Stimulated activated CD4-positive, alpha-beta T cell treated with anti-CD3 and anti-CD28 coated beads, Interleukin-2, amount 100 ng/mL, for 4 hours (primary cell): ENCODE data around the gene CCNY.

Experiments used
- DNase-seq: peaks from one replicate; pipeline ENCODE4 v3.0.0-alpha.2; 2020; ENCODE audit warnings: low read depth

CCNY gene

DNA sequence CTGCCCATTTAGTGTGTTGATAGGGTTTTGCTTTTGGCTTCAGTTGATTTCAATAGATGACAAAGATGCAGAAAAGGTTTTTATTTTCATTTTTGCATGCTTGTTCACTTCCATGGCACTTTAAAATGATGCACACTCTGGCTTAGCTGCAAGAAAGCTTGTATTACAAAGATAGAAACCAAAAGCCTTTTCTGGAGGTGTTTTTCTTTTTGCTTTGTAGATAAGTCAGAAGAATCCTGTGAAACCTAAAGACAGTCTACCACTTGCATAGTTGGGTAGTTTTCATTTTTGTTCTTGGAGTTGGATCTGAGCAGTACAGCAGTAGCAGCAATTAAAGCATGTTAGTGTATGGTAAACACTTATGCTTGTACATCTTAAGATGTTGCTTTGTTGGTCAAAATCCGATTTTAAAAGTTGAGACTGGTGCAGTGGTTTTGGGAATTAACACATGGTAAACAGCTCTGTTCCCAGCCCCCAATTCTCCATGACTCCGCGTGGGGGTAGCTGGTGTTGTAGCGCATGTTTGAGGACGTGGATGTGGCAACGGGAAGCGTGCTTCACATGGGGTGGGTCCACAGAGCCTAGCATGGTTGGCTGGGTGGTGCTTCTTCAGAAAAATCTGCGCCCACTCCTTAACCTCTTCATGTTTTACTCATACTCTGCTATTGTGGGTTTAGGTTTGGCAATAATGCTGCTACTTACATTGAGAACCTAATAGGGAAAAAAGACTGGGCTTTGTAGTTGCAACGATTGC lies 19.8 kb downstream of the CCNY start:
- no peak for DNase-seq

DNA sequence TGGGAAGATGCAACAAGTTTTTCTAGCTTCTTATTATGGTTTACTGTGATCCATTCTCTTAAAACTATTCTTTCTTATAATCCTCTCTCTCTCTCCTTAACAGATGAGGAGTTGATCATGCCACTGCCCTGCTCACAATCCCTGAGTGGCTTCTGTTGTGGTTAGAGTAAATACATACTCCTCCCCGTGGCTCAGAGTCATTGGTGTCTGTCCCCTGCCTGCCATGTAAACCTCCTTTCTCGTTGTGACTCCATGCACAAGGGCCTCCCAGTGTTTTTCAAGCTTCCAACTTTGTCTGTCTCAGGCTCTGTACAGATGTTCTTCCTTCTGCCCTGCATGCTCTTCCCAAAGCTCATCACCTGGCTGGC lies 20.4 kb downstream of the CCNY start:
- DNase-seq: no peak

DNA sequence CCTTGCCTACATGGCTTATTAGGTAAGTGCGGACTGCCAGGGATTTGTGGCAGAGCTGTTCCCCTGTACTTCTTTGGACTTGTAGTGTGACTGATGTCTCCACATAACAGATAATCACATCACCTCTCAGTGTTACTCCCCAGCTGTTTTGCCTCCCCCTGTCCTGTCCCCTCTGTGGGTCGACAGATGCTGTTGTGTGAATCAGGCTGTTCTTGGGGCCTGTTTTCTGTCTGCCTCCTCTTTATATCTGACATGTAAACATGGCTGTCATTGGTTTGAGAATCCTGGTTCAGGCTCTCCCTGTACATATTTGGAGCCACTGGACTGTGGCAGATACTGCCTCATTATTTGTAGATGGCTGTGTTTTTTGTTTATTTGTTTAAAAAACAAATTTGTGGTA lies 22.7 kb downstream of the CCNY start:
- DNase-seq: no peak

DNA sequence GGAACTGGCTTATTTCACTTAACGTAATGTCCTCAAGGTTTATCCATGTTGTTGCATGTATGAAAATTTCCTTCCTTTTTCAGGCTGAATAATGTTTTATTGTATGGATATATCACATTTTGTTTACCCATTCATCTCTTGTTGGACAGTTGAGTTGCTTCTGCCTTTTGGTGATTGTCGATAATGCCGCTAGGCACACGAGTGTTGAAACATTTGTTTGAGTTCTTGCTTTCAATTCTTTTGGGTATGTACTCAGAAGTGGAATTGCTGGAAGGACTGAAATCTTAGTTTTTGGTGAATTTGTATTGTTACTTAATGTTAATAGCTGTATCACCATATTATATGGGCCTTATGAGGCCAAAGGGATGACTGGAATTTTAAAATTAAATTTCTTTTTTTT lies 23.6 kb downstream of the CCNY start:
- DNase-seq: no peak

DNA sequence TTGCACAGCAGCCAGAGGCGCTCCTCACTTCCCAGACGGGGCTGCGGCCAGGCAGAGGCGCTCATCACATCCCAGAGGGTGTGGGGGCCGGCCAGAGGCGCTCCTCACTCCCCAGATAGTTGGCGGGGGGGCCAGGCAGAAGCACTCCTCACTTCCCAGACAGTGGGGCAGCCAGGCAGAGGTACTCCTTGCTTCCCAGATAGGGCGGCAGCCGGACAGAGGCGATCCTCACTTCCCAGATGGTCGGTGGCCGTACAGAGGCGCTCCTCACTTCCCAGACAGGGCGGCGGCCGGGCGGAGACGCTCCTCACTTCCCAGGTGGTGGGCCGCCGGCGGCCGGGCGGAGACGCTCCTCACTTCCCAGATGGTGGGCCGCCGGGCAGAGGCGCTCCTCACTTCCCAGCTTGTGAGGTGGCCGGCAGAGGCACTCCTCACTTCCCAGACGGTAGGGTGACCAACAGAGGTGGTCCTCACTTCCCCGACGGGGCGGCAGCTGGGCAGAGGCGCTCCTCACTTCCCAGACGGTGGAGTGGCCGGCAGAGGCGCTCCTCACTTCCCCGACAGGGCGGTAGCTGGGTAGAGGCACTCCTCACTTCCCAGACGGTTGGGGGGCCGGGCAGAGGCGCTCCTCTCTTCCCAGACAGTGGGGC lies 26.5 kb downstream of the CCNY start:
- no peak for DNase-seq

DNA sequence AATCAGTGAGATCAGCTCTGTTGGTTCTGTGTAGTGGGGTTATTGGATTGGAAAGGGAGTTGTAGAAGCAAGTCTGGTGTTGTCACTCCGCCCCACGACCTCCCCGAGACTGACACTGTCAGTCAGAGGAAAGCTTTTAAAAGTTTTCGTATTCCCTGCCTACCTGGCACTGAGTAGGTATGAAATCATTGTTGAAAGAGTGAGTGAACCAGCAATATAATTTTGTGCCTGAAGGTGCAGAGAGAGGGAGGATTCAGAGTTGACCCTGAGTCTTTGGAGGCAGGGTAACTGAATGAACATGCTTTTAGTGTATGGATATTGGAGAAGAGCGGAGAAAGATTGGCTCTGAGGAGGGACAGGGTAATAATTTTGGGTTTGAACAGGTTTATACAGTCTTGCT lies 27.3 kb downstream of the CCNY start:
- no peak for DNase-seq

DNA sequence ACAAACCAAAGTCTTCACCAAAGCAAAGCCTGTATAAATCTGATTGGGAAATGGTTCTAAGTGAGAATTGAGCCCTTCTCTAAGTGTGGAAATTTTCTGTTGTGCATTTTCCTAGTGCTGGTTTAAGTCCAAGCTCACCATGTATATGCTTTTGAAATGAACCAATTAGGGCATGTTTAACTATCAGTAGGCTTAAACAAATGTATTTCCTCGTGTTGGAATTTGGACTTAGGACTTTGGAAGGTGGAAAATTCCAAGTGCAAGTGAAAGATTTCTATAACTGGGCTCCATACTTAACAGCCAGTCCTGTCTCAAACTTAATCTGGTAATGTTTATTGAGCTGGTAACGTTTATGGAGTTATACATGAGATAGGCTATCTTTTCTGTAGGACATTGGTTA lies 28.5 kb downstream of the CCNY start:
- no peak for DNase-seq

DNA sequence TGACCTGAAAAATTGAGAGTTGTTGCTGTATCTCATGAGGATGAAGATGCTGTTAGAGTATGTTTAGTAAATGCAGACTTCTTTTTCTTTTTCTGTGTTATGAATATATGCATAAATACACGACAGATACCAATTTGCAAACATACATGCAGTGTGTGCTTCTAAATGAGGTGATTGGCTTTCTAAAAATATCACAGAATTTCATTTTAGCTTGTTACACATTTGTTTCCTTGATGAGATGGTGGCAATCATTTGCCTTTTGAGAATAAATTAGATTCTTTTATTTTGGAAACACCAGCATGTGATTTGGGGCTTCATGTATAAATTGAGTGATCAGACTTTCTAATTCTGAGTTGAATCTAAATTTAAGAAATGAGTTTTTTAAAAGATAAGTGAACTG lies 29.7 kb downstream of the CCNY start:
- no peak for DNase-seq

DNA sequence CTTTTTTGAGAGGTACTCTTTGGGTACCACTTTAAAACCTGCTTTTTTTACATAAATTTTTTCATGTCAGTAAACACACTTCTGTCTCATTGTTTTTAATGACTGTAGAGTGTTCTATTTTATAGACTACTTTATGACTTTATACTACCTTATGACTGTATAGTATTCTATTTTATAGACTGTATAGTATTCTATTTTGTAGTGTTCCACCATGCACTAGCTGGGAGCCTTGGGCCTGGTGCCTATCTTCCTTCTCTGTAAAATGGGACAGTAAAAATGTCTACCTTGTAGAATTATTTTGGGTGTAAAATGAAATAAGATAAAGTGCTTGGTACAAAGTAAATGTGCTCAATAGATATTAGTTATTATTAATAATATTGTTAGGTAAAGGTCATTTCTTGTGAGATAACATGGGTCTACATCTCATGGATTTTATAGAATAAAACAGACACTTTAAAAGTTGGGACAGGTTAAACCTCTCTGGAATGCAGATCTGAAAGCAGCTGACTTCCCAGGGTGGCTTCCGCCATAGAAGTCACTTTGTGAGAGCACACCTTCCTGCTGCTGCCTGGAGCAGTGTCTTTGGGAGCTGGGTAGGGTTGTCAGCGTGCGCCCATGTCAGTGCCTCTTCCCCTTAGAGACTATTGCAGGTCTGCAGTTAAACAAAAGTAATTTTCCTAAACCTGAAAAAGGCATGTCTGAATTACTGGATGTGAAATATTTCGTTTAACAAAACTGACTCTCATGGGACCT lies 31.0 kb downstream of the CCNY start:
- DNase-seq: no peak

DNA sequence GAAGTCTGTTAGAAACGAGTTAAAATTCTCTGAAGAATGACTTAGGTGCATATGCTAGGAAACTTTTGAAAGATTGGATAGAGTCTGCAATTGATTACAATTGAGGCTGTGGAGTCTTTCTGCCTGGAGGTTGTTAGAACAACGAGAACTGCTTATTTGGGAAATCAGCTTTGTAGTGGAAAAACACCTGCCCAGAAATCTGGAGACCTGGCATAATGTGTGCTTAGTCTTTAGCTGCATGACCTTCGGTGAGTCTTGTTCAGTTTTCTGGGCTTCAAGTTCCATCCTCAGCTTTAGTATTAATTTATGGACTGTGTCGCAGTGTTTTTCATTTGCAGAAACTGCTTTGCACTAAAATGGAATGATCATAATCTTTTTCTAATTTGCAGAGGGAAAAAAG lies 31.7 kb downstream of the CCNY start:
- DNase-seq: no peak

DNA sequence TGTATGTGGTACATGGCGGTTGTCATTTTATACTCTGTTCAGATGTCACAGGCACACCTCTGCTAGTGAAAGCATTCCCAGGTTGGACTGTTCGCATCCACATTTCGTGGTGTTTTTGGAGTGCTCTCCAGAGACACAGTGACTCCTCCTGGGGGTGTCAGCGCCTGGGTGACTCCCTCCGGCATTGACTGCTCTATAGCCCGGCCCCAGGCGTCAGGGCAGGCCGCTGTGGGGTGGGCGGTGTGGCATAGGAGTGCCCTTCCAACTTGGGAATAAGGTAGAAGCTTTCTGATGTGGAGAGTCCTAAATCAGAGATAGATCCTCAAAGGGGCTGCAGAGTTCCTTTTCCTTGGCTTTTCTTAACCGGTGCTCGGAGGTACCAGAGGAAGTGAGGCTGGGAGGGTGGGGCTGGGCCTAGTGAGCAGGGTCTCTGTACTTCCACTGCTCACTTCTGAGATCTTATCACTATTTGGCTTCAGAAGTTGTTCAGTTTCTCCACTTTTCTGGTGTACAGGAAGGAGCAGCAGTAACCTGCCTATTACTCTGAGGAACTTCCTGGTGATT lies 32.3 kb downstream of the CCNY start:
- no peak for DNase-seq

DNA sequence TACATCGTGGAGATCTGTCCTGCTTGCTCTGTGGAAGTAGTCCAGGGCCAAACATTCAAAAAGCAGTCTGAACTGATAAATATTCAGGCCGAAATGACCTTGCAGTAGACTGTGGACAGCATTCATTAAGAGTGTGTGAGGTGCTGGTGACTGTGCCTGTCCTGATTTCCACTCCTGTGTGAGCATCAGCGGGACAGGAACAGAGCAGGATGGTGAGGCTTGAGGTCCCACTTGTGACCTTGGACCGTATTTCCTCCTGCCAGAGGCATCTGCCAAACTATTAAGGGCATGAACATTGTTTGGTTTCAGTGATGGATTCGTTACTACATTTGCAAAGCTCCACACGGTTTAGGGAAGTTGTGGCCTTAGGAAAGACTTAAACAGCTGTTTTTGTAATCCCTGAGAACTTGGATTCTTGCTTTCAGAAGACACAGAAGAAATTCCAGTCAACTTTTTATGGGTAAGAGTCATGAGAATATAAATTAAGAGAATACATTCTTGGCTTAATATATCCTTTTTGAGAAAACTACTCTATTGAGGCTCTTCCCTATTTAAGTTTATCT lies 32.8 kb downstream of the CCNY start:
- DNase-seq: no peak

DNA sequence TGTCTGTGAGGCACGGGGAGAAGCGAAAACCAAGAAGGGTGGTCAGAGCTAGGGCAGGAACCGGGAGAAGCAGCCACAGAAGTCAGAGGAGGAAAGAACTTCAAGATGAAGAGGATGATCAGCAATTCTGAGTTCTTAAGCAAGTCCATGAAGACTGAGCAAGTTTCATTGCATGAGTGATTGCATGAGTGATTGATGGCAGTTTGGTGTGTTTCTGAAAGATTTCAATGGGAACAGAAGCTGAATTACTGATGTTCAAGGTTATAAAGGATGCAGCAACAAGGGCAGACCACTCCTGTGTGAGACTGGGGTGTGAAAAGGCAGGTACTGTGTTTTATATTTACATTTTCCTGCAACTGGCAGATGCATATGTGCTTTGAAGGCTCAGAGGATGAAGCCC lies 35.4 kb downstream of the CCNY start:
- DNase-seq: no peak

DNA sequence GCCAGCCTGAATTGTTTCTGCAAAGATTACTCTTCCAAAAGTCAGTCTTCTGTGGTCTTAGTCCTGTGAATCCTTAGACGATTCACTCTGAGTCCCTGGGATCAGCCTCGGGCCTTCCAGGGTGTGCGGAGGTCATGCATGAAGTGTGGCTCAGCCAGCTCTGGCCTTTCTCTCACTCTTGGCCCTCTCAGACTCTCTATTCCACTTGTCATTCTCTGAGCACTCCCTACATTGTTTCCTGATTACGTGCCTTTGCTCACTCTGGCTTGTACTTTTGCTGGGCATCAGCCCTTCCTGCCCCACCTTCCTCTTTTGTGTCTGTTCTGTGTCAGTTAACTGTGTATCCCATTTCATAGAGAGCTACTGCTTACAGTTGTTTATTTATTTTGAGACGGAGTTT lies 36.0 kb downstream of the CCNY start:
- no peak for DNase-seq

DNA sequence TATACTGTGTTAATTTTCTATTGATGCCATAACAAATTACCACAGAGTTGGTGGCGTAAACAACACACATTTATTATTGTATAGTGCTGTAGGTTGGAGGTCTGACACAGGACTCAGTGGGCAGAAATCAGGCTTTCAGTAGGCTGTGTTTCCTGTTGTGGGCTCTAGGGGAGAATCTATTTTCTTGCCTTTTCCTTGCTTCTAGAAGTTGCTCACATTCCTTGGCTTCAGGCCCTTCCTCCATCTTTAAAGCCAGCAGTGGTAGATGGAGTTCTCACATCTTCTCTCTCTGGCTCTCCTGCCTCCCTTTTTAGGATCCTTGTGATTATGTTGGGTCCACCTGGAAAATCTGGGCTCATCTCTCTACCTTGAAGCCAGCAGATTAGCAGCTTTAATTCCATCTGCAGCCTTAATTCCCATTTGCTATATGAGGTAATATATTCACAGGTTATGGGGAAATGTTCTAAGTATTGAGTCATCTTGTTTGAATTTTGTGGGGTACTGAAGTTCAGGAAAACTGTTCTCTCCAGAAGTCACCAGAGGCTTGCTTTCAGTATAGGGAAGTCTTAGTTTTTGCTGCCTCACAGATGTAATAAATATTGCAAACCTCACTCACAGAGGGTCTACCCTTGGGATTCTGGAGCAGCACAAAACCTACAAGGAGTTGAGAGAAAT lies 38.9 kb downstream of the CCNY start:
- no peak for DNase-seq

DNA sequence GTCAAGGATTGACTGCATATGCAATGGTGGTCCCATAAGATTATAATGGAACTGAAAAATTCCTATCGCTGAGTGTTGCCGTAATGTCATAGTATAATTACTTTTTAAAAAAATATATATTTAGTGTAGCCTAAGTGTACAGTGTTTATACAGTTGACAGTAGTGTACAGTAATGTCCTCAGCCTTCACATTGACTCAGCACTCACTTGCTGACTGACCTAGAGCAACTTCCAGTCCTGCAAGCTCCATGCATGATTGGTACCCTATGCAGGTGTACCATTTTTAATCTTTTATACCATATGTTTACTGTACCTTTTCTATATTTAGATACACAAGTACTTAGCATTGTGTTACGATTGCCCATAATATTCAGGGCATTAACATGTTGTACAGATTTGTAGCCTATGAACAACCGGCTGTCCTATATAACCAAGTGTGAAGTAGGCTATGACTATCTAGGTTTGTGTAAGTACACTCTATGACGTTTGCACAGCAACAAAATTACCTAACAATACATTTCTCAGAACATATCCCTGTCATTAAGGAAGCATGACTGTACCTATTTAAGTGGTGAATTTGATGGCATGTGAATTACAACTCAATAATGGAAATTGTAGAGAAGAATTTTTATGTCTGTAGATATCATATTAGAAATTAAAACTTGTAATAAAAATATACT lies 40.9 kb downstream of the CCNY start:
- DNase-seq: no peak

DNA sequence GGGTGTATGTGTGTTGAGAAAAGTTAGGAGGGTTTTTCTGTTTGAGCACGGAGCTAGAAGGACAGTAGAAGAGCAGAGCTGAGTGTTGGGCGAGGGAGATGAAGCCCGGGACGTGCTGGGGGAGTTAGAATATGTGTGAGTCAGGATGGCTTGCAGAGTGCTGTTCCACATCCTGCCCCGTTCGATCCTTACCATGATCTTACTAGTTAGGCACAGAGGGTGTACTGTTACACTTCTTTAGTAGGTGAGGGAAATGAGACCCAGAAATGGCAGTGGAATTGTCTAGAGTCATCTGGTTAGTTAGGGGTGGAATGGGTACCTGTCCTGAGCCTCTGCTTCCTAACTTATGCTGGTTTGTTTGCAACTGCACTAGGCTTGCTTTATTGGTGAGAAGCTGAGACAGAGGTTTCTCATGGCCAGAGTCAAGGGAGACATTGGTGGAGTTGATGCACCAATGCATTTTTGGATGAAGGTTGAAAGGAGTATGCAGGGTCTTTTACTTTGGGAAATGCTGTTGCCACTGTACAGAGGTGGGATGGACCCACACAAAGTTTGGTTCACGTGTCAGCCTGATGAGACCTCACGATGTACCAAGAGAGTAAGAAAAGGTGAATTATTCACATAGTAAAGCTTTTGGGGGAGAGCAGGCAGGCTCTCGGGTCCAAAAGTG lies 42.4 kb downstream of the CCNY start:
- no peak for DNase-seq

DNA sequence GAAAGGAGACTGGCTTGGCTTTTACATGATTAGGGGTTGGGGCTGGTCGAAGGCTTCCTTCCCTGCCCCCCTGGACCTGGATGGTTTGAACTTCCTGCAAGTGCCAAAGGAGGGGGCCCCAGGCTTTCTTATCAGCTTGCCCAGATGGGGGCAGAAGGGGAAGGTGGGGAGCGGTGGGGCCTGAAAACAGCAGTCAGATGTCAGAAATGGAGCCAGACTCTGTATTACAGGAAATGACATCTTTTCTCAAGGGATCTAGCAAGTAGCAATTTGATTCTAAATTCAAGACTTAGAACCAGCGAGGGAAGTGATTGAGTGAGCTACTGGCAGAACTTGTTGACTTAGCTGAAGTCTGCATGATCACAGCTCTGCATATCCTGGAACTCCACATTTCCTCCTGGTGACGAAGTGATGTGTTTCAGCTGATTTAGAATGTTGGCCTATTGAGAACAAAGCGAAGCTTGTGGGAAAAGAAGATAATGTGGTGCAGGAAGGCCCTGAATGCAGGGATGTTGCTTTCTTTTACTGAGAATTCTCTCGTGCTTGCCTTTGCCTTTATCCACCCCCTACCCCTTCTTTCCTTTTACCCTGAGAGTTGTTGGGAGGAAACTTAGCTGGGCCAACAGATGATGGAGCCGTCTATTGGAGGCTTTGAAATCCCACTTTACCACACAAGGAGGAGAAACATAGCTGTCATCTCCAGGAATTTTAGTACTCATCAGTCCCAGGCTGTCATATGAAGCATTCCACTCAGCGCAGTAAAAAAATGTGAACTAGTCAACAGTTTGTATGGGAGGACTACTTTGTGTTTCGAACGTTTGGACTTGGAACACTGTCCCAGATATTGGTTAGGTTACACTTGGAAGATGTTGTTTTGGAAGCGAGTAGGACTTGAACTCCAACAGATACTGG lies 43.2 kb downstream of the CCNY start:
- DNase-seq: no peak

DNA sequence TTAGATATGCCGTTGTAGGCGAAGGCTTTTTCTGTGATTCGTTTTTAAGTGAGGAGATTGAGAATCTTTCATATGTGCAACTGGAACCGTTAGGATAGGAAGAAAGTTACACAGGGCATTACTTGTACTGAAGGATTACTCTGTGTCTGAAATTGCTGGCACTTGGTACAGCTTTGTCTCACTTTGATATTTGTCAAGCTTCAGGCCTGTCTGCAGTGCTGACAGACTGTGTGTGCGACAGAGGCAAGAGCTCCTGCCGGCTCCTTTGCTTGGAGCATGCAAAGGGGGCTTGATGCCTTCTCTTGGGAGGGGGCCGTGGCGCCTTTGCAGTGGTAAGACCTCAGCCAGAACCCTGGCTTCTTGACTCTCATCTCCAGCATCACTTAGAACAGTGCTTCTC lies 45.8 kb downstream of the CCNY start:
- no peak for DNase-seq
